Testis (tissue), 2 donors: ENCODE results near the gene FXYD7.

Experiments
- CTCF ChIP-seq, 3 experiments: fragments of 450-650 bp in 2 of 3; fragments of 200-600 bp in 1 of 3; sonication (generic) in 1 of 3; IDR thresholded peaks; one replicate each; pipeline ENCODE4 v1.5.1; 2016 to 2019; ENCODE audit warnings: antibody characterized with exemption in 3 of 3, mild to moderate bottlenecking in 2 of 3, moderate library complexity in 1 of 3
- POLR2A ChIP-seq: fragments of 450-650 bp; IDR thresholded peaks from one replicate; pipeline ENCODE4 v1.6.1; 2017; ENCODE audit warnings: antibody characterized with exemption, mild to moderate bottlenecking, moderate library complexity

GRCh38 chr19:35104361-35104760 lies 38.7 kb upstream of the FXYD7 start:
- TF ChIP-seq CTCF (IDR thresholded peaks at IDR 0.05) (no peak), POLR2A (no peak)
